HepG2 (cell line): Measurements from ENCODE around the gene WWC2. TPM values are rescaled to one million over a fixed set of nuclear protein-coding genes. Genes with fewer than 3 reads are reported as not detected.

ENCODE experiments used
- ARNTL ChIP-seq: sonication (generic); formaldehyde crosslinking; IDR thresholded peaks from 2 replicates; pipeline ENCODE4 v1.4.0; 2020; ENCODE audit warnings: mild to moderate bottlenecking, missing genetic modification reagents
- CBX2 ChIP-seq, 2 experiments: fragments of 200-600 bp in 1 of 2; sonication (generic); formaldehyde crosslinking in 1 of 2; IDR thresholded peaks; 2 replicates each; pipeline versions ENCODE4 v1.7.0 to v1.8.1; 2018 to 2022; ENCODE audit warnings: low read depth in 2 of 2, low read length in 1 of 2, mild to moderate bottlenecking in 1 of 2, missing genetic modification reagents in 1 of 2
- CHD4 ChIP-seq: fragments of 200-600 bp; sonication (generic); IDR thresholded peaks from 2 replicates; pipeline ENCODE4 v1.7.0; 2017; ENCODE audit warnings: mild to moderate bottlenecking, low read length, borderline replicate concordance
- E2F1 ChIP-seq: sonication (generic); formaldehyde crosslinking; IDR thresholded peaks from 2 replicates; pipeline ENCODE4 v1.5.0; 2020; ENCODE audit warnings: missing genetic modification reagents
- E2F2 ChIP-seq: sonication (generic); formaldehyde crosslinking; IDR thresholded peaks from 2 replicates; pipeline ENCODE4 v1.4.0; 2020; ENCODE audit warnings: missing genetic modification reagents, borderline replicate concordance
- EHMT2 ChIP-seq: fragments of 200-600 bp; sonication (generic); IDR thresholded peaks from 2 replicates; pipeline ENCODE4 v1.7.0; 2017; ENCODE audit warnings: antibody characterized with exemption, low read depth, low read length, borderline replicate concordance
- FOXO4 ChIP-seq: sonication (generic); formaldehyde crosslinking; conservative IDR thresholded peaks from 2 replicates; pipeline ENCODE4 v1.8.1; 2023; ENCODE audit warnings: missing genetic modification reagents
- GPBP1L1 ChIP-seq: sonication (generic); formaldehyde crosslinking; IDR thresholded peaks from 2 replicates; pipeline ENCODE4 v1.5.0; 2020; ENCODE audit warnings: mild to moderate bottlenecking, missing genetic modification reagents
- HDAC2 ChIP-seq: sonication (generic); formaldehyde crosslinking; IDR thresholded peaks from 2 replicates; pipeline ENCODE4 v1.4.0; 2020; ENCODE audit warnings: missing genetic modification reagents
- HOMEZ ChIP-seq: IDR thresholded peaks from 2 replicates; pipeline ENCODE4 v1.6.1; 2016; ENCODE audit warnings: low read depth
- JUNB ChIP-seq: sonication (generic); formaldehyde crosslinking; IDR thresholded peaks from 2 replicates; pipeline ENCODE4 v1.8.0; 2022; ENCODE audit warnings: missing genetic modification reagents, mild to moderate bottlenecking, borderline replicate concordance
- MAX ChIP-seq: IDR thresholded peaks from 2 replicates; pipeline ENCODE4 v1.6.1; 2012; ENCODE audit warnings: inconsistent platforms
- NR1H2 ChIP-seq: sonication (generic); formaldehyde crosslinking; IDR thresholded peaks from 2 replicates; pipeline ENCODE4 v1.8.1; 2022; ENCODE audit warnings: low read depth, missing genetic modification reagents, borderline replicate concordance
- PHB2 ChIP-seq: fragments of 450-650 bp; IDR thresholded peaks from 2 replicates; pipeline ENCODE4 v1.6.1; 2018; ENCODE audit not compliant: partially characterized antibody
- RCOR2 ChIP-seq: IDR thresholded peaks from 2 replicates; pipeline ENCODE4 v1.6.1; 2016; ENCODE audit warnings: missing biosample characterization, missing genetic modification reagents
- TBL1XR1 ChIP-seq: fragments of 150-350 bp; IDR thresholded peaks from 2 replicates; pipeline ENCODE4 v1.6.1; 2014; ENCODE audit warnings: borderline replicate concordance, low read length; ENCODE audit not compliant: partially characterized antibody
- ZNF143 ChIP-seq: sonication (generic); formaldehyde crosslinking; IDR thresholded peaks from 2 replicates; pipeline ENCODE4 v1.4.0; 2020; ENCODE audit warnings: missing genetic modification reagents
- ZNF160 ChIP-seq: sonication (generic); formaldehyde crosslinking; IDR thresholded peaks from 2 replicates; pipeline ENCODE4 v1.8.0; 2022; ENCODE audit warnings: mild to moderate bottlenecking, inconsistent platforms, missing genetic modification reagents
- ZNF260 ChIP-seq: sonication (generic); formaldehyde crosslinking; IDR thresholded peaks from 2 replicates; pipeline ENCODE4 v1.4.0; 2020; ENCODE audit warnings: missing genetic modification reagents, low read depth, mild to moderate bottlenecking, borderline replicate concordance
- ZNF275 ChIP-seq: sonication (generic); formaldehyde crosslinking; IDR thresholded peaks from 2 replicates; pipeline ENCODE4 v1.8.0; 2022; ENCODE audit warnings: missing genetic modification reagents, mild to moderate bottlenecking, inconsistent platforms, borderline replicate concordance
- polyA plus RNA-seq, 8 experiments: library from polyadenylated mRNA; depleted of rRNA in 3 of 8; stranded (reverse) in 7 of 8; unstranded in 1 of 8; fragments of >200 nt; fragmentation: Illumina TruSeq in 4 of 8; extraction: Trizol in 4 of 8; gene quantifications; 2 replicates each; pipeline versions ENCODE4 v1.2.1 to v1.2.3, GENCODE V29; 2011 to 2016; ENCODE audit warnings: low read depth in 4 of 8, missing spikeins in 1 of 8, mixed read lengths in 1 of 8; ENCODE audit not compliant: insufficient read depth in 1 of 8
- total RNA-seq, 5 experiments: library from RNA; depleted of rRNA; stranded (reverse); fragments of >200 nt; fragmentation: Illumina TruSeq; extraction: Trizol; gene quantifications; 2 replicates each; pipeline ENCODE4 v1.2.3, GENCODE V29; 2016; ENCODE audit warnings: low read depth in 1 of 5

The WWC2 gene
- total and polyA plus RNA-seq, 2 of the 13 experiments (the other 11 are each of a cell fraction or from before 2014, with no cell fraction given) = 40.0 to 50.1 TPM

GRCh38 chr4:183111452-183111885 lies 12.4 kb downstream of the WWC2 start (continued):
- TF ChIP-seq CBX2 (IDR thresholded peaks at IDR 0.05; ENCODE audit: low read depth, low read length) (no peak), CBX2 (CRISPR knock-in tag; IDR thresholded peaks at IDR 0.05; ENCODE audit: low read depth) (no peak), TBL1XR1 (no peak), HOMEZ (CRISPR knock-in tag) (0 out of 2 replicates have a peak, but pooled peaks have one; percentile 47), RCOR2 (CRISPR knock-in tag) (peak; percentile 69), JUNB (CRISPR knock-in tag) (peak; percentile 51; the same call in 1 of the 2 replicates), ZNF143 (CRISPR knock-in tag) (no peak), ZNF275 (no peak), ZNF260 (CRISPR knock-in tag) (no peak), NR1H2 (CRISPR knock-in tag) (no peak), ZNF160 (CRISPR knock-in tag) (no peak), ARNTL (CRISPR knock-in tag) (no peak), HDAC2 (CRISPR knock-in tag) (peak; percentile 86), E2F2 (CRISPR knock-in tag) (no peak), GPBP1L1 (CRISPR knock-in tag) (no peak), PHB2 (no peak), MAX (no peak; the same call in 1 of the 2 replicates), CHD4 (no peak), FOXO4 (CRISPR knock-in tag) (no peak), EHMT2 (no peak), E2F1 (no peak)
